Tibial artery (tissue), 4 donors: ENCODE results near the gene ABCC2.
"Not testable (repeated sequence)": the region's sequence is repeated elsewhere in the genome, so short reads cannot be mapped to it uniquely, and the experiment has no call there.

Experiments used
- DNase-seq, 2 donors: peaks; one replicate each; pipeline ENCODE4 v3.0.0-alpha.2; 2019
- H3K27ac ChIP-seq, 2 donors: fragments of 200-600 bp; sonication (generic) in 1 of 2; 1 replicate in 1 of 2; 2 replicates in 1 of 2; pipeline ENCODE4 v1.5.1; 2018 to 2019; ENCODE audit warnings: mild to moderate bottlenecking in 1 of 2
- H3K27me3 ChIP-seq, 2 donors: fragments of 200-600 bp; sonication (generic) in 1 of 2; one replicate each; pipeline versions ENCODE4 v1.5.1 to v1.6.0; 2016 to 2019
- H3K36me3 ChIP-seq, 3 donors: fragments of 200-600 bp; sonication (generic) in 2 of 3; one replicate each; pipeline ENCODE4 v1.5.1; 2016 to 2019; ENCODE audit warnings: mild to moderate bottlenecking in 2 of 3
- H3K4me1 ChIP-seq, 4 donors: fragments of 200-600 bp; sonication (generic) in 2 of 4; 1 replicate in 3 of 4; 2 replicates in 1 of 4; pipeline ENCODE4 v1.5.1; 2016 to 2019
- H3K4me3 ChIP-seq, 2 donors: fragments of 200-600 bp; sonication (generic) in 1 of 2; 1 replicate in 1 of 2; 2 replicates in 1 of 2; pipeline ENCODE4 v1.5.1; 2018 to 2019; ENCODE audit warnings: mild to moderate bottlenecking in 2 of 2
- H3K9me3 ChIP-seq, 3 donors: fragments of 200-600 bp; sonication (generic) in 1 of 3; one replicate each; pipeline ENCODE4 v1.5.1; 2016 to 2019
- CTCF ChIP-seq, 2 experiments: fragments of 200-600 bp in 1 of 2; fragments of 450-650 bp in 1 of 2; IDR thresholded peaks; one replicate each; pipeline ENCODE4 v1.5.1; 2017 to 2019; ENCODE audit warnings: antibody characterized with exemption in 2 of 2, mild to moderate bottlenecking in 1 of 2, moderate library complexity in 1 of 2
- intact Hi-C: fragments of 100-400 bp; cut with DNase I; formaldehyde crosslinking; loops from one replicate; pipeline ENCODE4 v1.15.0; 2023; ENCODE audit warnings: low total_unique reads

ABCC2 gene

GRCh38 chr10:99859585-99859984 lies 77.1 kb downstream of the ABCC2 start:
- no peak for TF ChIP-seq CTCF (IDR thresholded peaks at IDR 0.05)
- Histone ChIP-seq H3K36me3 (no peaks in the 10 kb centered on the region), H3K9me3 (no peaks in the 10 kb centered on the region), H3K27me3 (no peaks in the 10 kb centered on the region), H3K4me1 (no peaks in the 10 kb centered on the region), H3K27ac (no peak overlapping the region), H3K4me3 (no peak overlapping the region)
- DNase-seq, result no peak
- intact Hi-C loops, result no loop called here

GRCh38 chr10:99860466-99860865 lies 78.0 kb downstream of the ABCC2 start:
- Histone ChIP-seq H3K4me3 (no peak overlapping the region), H3K36me3 (no peaks in the 10 kb centered on the region), H3K9me3 (no peaks in the 10 kb centered on the region), H3K4me1 (no peaks in the 10 kb centered on the region), H3K27ac (no peak overlapping the region), H3K27me3 (no peaks in the 10 kb centered on the region)
- DNase-seq, result no peak
- intact Hi-C loops, result no loop called here
- no peak for TF ChIP-seq CTCF (IDR thresholded peaks at IDR 0.05)

- H3K27ac ChIP-seq, H3K4me1 ChIP-seq, H3K36me3 ChIP-seq, H3K9me3 ChIP-seq, intact Hi-C loops, DNase-seq, H3K27me3 ChIP-seq, H3K4me3 ChIP-seq: not testable (repeated sequence)
Observed at GRCh38 chr10:99863535-99864240, 81.2 kb downstream of the ABCC2 start.

- H3K4me1 ChIP-seq, intact Hi-C loops, H3K36me3 ChIP-seq, DNase-seq, H3K9me3 ChIP-seq, H3K27ac ChIP-seq, H3K4me3 ChIP-seq: not testable (repeated sequence)
- peaks cover 0 to 10% of the 10 kb centered on the region in 2 donors for H3K27me3 ChIP-seq
Observed at GRCh38 chr10:99867250-99867649, 84.8 kb downstream of the ABCC2 start.

GRCh38 chr10:99869581-99870122 lies 87.2 kb downstream of the ABCC2 start:
- Histone ChIP-seq H3K4me3 (no peak overlapping the region), H3K27ac (no peak overlapping the region), H3K9me3 (peaks cover 0 to 9% (median 0%) of the 10 kb centered on the region in 3 donors), H3K27me3 (peaks cover 0 to 10% of the 10 kb centered on the region in 2 donors), H3K4me1 (no peaks in the 10 kb centered on the region), H3K36me3 (peaks cover 0 to 4% (median 0%) of the 10 kb centered on the region in 3 donors)
- DNase-seq, result no peak
- TF ChIP-seq CTCF (IDR thresholded peaks at IDR 0.05), result no peak
- intact Hi-C loops, result no loop called here

GRCh38 chr10:99870123-99870730 lies 87.8 kb downstream of the ABCC2 start:
- no peak for TF ChIP-seq CTCF (IDR thresholded peaks at IDR 0.05)
- no peak for DNase-seq
- H3K9me3 ChIP-seq, result peaks cover 0 to 9% (median 0%) of the 10 kb centered on the region in 3 donors
- no peaks in the 10 kb centered on the region for H3K4me1 ChIP-seq
- no peak overlapping the region for H3K4me3 ChIP-seq
- intact Hi-C loops, result no loop called here
- H3K36me3 ChIP-seq, result peaks cover 0 to 9% (median 3%) of the 10 kb centered on the region in 3 donors
- no peak overlapping the region for H3K27ac ChIP-seq
- H3K27me3 ChIP-seq, result peaks cover 0 to 10% of the 10 kb centered on the region in 2 donors
